ENCODE data around the gene B9D2.

Gene B9D2

DNA sequence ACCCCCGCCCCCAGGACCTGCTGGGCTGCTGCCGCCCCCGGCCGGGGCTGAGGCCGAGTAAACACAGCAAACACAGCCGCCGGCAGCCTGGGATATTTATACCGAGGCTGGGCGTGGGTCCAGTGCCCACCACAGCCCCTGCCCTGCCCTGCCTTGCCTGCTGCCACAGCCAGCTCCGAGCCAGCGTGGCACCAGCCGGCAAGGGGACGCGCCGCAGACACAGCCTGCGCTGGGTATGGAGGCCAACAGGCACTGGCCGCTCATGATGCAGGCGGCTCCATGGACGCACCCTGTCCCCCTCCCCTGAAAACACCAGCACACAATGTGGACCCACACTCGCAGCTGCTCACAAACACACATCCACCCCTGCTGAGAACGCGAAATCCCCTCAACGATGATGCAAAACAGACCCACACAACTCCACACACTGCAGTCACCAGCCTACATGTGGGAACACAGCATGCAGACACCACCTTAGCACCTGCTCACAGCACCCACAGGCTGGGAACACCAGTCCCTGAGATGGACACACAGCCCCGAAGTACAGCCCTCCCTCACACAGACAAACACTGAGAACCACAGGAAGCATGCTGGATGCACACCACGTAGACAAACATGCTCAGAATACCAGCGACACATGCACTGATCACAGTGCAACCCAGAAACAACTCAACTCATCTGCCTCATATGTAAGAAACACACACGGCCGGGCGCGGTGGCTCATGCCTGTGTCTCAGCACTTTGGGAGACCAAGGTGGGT lies 37.8 kb downstream of the B9D2 start:
- no peak for DNase-seq

GRCh38 chr19:41325640-41325946 lies 38.4 kb downstream of the B9D2 start:
- DNase-seq, result no peak

DNA sequence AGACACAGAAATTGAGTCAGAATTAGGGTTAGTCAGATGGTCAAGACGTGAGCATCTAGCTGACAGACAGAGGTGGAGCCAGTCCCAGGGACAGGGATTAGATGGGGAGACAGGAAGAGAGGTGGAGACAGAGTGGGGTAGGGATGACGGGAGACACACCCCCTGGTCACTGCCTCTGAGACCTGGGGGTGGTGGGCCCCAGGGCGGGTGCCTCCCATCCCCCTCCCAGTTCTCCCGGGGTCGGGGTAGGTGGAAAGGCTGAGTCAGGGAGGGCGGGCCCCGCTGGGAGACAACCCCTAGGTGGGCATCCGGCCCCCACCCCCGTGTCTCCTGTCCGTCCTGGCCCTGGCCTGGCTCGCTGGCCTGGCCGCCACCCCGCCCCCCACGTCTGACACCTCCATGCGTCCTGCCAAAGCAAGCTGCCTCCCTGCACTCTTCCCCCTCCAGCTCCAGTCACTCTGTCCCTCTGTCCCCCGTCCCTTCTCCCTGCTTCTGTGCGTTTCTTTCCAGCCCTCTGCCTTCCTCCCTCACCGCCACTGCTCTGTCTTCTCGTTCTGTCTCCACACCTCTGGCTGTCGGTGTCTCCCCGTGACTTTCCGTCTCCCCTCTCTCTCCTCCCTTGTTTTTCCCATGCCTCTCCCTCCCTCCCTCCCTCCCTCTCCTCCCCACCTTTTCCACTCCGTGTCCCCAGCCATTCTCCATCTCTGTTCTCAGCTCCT lies 38.9 kb downstream of the B9D2 start:
- DNase-seq, result no peak

GRCh38 chr19:41324231-41324702 lies 39.7 kb downstream of the B9D2 start:
- DNase-seq, result no peak

GRCh38 chr19:41323430-41324125 lies 40.4 kb downstream of the B9D2 start:
- DNase-seq, result no peak

GRCh38 chr19:41323023-41323422 lies 40.9 kb downstream of the B9D2 start:
- no peak for DNase-seq

GRCh38 chr19:41322451-41322850 lies 41.5 kb downstream of the B9D2 start:
- DNase-seq, result no peak

DNA sequence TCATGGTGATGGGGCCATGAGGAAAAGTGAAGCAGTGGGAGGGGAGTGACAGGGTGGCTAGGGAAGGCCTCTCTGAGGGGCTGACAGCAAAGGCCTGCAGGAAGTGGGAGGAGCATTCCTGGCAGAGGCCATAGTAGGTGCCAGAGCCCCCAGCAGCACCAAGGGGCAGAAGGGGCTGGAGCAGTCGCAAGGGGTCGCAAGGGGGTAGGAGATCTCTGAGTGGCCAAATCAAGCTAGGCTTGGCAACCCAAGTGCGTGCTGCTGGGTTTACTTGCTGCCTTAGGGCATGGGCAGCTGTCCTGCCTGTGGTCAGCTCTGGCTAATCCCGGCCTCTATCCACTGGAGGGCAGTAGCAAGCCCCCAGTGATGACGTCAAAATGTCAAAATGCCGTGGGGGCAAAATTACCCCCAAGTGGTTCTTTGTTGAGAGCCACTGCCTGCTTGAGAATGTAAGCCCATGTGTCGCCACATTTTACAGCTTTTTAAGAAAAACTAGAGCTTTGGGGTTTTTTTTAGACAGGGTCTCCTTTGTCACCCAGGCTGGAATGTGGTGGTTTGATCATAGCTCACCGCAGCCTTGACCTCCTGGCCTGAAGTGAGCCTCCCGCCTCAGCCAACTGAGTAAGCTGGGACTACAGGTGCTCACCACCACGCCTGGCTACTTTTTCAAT lies 42.2 kb downstream of the B9D2 start:
- DNase-seq, result no peak

DNA sequence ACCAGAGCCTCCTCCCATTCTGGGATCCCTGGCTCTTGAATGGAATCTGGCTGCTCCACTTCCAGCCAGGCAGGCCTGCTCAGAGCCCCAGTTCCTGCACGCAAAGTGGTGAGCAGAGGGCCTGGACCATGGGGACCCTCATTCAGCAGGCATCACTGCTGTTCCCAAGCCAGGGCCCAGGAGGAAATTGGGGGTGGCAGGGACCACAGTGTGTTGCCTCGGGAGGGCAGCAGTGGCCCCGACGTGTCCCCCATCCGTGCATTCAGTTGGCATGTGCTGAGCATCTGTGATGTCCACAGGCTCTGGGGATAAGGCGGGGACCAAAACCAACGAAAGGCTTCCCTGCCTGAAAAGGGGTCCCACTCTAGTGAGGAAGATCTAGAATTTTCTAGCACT lies 42.7 kb downstream of the B9D2 start:
- DNase-seq, result no peak

DNA sequence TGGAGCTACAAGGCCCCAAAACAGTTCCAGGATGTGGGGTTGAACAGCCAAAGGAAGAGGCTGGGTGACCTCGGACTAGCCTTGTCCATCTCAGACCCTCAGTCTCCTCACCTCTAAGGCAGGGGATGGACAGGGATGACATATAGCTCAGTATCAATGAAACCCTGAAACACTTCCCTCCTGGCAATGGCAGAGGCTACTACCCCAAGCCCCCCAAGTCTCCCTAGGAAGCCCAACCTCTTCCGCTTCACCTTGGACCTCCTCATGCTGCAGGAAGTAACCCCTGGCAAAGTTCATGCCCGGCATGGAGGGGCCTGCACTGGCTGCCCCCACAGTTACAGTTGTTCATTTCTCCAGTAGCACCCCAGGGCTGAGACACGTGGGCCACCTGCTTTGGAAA lies 43.4 kb downstream of the B9D2 start:
- DNase-seq, result no peak

- no peak for DNase-seq
Observed at GRCh38 chr19:41320185-41320518, 43.8 kb downstream of the B9D2 start.

DNA sequence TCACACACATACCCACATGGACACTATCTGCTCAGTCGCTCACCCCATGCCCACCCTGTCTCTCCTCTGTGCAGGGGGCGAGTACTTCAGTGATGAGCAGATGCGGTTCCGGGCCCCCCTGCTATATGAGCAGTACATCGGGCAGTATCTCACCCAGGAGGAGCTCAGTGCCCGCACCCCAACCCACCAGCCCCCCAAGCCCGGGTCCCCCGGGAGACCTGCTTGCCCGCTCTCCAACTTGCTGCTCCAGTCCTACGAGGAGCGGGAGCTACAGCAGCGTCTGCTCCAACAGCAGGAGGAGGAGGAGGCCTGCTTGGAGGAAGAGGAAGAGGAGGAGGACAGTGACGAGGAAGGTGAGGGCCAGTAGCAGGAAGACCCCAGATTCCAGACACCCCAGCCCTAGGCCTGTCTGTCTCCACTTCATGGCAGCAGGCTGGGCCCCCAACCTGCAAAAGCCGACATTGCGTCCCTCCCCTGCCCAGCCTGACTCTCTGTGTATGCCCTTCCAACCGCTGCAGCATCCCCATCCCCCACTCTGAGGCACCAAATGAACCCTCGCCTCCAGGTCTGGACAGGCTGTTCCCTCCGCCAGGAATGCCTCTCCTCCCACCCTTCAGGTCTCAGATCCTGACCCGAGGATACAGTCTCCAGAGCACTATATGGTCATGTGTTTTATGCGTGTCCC lies 44.3 kb downstream of the B9D2 start:
- DNase-seq, result no peak

DNA sequence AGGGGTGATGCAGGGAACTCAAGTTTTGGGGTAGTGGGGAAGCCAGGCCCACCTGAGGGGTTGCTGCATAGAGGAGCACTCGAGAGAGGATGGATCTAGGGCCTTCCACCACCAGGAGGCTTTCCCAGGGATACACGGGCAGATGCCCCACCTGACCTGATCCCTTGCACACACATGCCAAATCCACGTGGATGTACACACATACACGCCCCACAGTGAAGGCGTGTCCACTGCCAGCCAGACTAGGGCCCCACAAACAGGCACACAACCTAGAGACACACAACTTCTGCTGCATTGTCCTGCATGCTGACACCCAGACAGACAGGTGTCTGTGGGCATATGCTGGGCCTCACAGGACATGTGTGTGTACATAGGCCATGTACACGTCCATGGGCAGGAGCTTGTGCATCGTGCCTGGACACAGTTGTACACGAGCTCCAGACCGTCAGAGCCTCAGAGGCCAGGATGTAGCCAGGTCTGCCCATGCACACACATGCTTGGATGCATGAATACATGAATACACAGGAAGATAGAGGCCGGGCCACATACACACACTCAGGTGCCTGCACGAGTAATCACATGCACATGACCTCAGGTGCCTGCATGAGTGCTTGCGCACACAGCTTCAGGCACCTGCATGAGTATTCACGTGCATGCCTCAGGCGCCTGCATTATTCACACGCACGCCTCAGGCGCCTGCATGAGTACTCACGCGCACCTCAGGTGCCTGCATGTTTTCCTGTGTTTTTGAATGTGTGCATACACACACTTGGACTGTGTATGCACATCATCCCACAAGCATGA lies 45.1 kb downstream of the B9D2 start:
- DNase-seq, result no peak

DNA sequence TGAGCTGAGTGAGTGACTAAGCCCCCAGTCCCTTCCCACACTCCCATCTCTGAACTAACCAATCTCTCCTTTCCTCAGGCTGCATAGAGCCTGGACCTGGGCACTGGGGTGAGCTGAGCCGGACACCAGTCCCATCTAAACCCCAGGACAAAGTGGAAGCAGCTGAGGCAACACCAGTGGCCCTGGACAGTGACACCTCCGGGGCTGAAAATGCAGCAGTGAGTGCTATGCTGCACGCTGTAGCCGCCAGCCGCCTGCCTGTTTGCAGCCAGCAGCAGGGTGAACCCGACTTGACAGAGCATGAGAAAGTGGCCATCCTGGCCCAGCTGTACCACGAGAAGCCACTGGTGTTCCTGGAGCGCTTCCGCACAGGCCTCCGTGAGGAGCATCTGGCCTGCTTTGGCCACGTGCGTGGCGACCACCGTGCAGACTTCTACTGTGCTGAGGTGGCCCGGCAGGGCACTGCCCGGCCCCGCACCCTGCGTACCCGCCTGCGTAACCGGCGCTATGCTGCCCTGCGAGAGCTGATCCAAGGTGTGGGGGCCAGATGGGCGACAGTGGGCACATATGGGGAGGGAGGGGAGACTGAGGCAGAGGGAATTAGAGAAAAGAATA lies 47.5 kb downstream of the B9D2 start:
- DNase-seq, result no peak

DNA sequence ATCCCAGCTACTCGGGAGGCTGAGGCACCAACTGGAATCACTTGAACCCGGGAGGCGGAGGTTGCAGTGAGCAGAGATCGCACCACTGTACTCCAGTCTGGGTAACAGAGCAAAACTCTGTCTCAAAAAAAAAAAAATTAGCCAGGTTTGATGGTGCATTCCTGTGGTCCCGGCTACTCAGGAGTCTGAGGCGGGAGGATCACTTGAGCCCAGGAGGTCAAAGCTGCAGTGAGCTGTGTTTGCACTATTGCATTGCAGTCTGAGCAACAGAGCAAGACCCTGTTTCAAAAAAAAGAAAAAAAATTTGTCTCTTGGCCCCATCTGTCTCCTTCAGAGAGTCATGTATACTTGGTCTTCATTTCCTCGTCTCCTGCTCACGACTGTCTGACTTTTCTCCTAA lies 52.3 kb downstream of the B9D2 start:
- no peak for DNase-seq

DNA sequence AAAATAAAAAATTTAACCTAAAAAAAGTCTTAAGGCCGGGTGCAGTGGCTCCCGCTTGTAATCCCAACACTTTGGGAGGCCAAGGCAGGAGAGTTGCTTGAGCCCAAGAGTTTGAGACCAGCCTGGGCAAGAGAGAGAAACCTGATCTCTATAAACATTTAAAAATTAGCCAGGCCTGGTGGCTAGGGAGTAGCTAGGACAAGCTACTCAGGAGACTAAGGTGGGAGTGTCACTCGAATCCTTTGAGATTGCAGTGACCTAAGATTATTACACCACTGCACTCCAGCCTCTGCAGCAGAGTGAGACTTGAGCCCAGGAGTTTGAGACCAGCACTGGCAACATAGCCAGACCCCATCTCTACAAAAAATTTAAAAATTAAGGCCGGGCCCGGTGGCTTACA lies 52.9 kb downstream of the B9D2 start:
- DNase-seq, result no peak

DNA sequence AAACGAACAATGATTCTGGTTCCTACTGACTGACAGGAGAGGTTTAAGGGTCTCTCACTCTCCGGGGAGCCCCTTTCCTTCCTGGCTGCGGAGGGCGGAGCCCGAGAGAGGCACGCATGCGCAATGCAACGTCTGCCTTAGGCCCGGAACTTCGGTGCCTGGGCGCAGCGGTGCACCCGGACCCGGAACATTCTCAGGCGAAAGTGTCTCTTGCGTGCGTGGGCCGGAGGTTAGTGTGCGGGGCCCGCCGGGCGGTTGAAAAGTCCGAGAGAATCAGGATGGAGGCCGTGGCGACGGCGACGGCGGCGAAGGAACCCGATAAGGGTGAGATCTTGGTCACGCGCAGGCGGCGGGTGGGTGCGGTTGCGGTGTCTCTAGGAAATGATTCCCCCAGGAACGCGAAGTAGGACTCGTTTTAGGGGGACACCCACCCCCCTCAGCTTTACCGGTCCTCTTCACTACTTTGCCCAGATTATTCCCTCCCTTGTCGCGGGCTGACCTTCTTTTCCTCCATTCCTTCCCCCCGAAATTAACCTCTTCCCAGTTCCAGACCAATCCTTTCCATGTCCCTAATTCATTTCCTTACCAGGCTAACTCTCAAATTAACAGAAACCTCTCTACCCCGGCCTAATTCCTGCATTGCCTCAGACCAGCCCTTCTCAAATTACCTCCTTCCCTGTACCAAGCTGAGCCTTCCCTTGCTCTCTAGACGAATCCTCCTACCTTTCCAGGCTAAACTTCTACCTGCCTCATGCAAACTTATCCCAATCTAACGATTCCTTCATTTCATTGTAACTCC lies 53.7 kb downstream of the B9D2 start, which contains the start of gene CCDC97:
Gene CCDC97, plus strand, starts transcription at position 140 of the 799 bp plus-strand sequence. Its CDS starts 139 bp downstream, at position 279.
- DNase-seq, result peak; percentile 77

- DNase-seq, result no peak
Observed at GRCh38 chr19:41309180-41310032, 54.5 kb downstream of the B9D2 start.

DNA sequence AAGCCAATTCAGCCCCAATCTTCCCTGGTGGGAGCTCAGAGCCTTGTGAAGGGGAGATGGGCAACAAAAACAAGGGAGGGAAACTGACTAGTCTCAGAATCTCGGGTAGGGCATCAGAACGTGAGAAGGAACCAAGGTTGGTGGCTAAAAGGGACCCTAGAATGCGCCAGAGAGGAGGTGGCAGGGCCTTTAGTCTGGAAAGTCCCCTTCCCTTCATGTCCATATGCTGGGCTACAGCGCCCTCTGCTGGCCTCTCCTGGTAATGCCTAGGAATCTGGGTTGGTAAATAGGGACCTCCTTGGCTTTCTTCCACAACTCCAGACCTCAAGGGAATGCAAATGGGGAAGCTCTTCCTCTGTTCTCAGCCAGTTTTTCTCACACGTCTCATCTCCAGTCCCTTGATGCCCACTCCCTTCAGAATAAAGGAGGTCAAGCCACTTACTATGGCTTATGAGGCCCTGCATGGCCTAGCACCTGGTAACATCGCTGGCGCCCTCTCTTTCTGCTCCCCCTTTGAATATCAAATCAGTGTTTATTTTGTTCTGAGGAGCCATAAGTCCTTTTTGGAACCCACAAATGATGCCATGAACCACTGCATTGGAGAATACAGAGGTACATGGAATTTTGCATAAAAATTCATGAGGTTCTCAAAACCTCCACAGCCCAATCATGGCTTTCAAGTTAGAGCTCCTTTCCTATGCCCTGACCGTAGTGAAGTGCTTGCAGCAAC lies 55.3 kb downstream of the B9D2 start:
- DNase-seq, result peak; percentile 68

Measured in NCI-H2107 (cell line).